ENCODE data around the gene MAP3K8.

- TF ChIP-seq CTCF (conservative IDR thresholded peaks at IDR 0.05) (no peak), ZFX (IDR thresholded peaks at IDR 0.05) (no peak)
These were observed 47.6 kb downstream of the MAP3K8 start for GRCh38 chr10:30481603-30482002.
